Adipocyte (in vitro differentiated cells): ENCODE results near the gene XYLT1.

Experiments
- DNase-seq: peaks from one replicate; pipeline ENCODE4 v3.0.0-alpha.2; 2015; ENCODE audit warnings: low read depth
- H3K27me3 ChIP-seq: replicated peaks from 2 replicates; pipeline ENCODE4 v1.7.0; 2013; ENCODE audit warnings: mild to moderate bottlenecking, low read length, moderate library complexity; ENCODE audit not compliant: control insufficient read depth, insufficient read depth
- H3K36me3 ChIP-seq: 2 replicates; pipeline ENCODE4 v1.7.0; 2013; ENCODE audit warnings: low read length, mild to moderate bottlenecking, moderate library complexity; ENCODE audit not compliant: control insufficient read depth, insufficient read depth, severe bottlenecking
- H3K4me1 ChIP-seq: 2 replicates; pipeline ENCODE4 v1.7.0; 2013; ENCODE audit warnings: mild to moderate bottlenecking, low read length, moderate library complexity; ENCODE audit not compliant: control insufficient read depth, insufficient read depth
- H3K4me3 ChIP-seq: 2 replicates; pipeline ENCODE4 v1.7.0; 2013; ENCODE audit warnings: mild to moderate bottlenecking, low read length, moderate library complexity
- H3K9ac ChIP-seq: 2 replicates; pipeline ENCODE4 v1.7.0; 2013; ENCODE audit warnings: mild to moderate bottlenecking, low read length, moderate library complexity
- H3K9me3 ChIP-seq: 2 replicates; pipeline ENCODE4 v1.7.0; 2013; ENCODE audit warnings: mild to moderate bottlenecking, low read length, moderate library complexity; ENCODE audit not compliant: control insufficient read depth

The XYLT1 gene

DNA sequence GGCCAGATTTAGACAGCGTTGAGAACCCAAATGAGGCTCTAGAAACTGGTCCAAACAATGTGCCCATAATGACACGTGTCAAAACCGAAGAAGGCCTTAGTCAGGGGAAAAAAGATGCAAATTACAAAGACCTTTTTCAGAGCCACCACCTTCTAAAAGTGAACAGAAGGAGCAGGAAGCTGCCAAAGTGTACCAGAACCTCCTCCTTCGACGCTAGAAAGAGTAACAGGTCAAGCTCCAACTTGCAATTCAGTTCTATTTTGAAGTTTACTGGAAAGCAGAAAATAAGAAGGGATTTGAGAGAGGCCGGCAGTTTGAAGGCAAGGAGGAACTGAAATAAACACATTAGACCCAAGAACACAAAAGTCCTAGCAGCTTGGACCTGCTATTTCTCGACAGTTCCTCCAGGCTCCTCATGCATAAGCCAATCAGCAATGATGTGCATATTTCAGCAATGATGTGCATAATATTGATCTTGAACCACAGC lies 61.8 kb downstream of the XYLT1 start:
- H3K4me1 ChIP-seq, result peaks cover 36% of the 10 kb centered on the region
- no peak overlapping the region for H3K4me3 ChIP-seq
- H3K36me3 ChIP-seq, result no peaks in the 10 kb centered on the region
- no peak overlapping the region for H3K9ac ChIP-seq
- no peak for DNase-seq
- no peaks in the 10 kb centered on the region for H3K9me3 ChIP-seq
- H3K27me3 ChIP-seq, result no peaks in the 10 kb centered on the region

DNA sequence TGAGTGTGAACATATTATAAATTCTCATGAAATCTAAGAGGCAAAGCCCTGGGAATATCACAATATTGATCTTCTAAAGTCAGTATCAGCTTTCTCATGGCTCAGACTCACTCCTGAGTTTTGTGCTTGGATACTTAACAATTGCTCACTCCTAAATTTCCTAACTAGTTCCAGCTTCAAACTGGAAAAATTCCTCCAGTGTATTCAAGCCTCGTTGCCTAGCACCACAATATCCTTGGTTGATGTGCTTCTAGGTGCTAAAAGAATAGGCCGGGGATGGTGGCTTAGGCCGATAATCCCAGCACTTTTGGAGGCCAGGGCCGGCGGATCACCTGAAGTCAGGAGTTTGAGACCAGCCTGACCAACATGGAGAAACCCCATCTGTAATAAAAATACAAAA lies 62.5 kb downstream of the XYLT1 start:
- no peaks in the 10 kb centered on the region for H3K9me3 ChIP-seq
- no peak for DNase-seq
- no peaks in the 10 kb centered on the region for H3K36me3 ChIP-seq
- H3K4me1 ChIP-seq, result peaks cover 36% of the 10 kb centered on the region
- no peak overlapping the region for H3K9ac ChIP-seq
- no peaks in the 10 kb centered on the region for H3K27me3 ChIP-seq
- no peak overlapping the region for H3K4me3 ChIP-seq

DNA sequence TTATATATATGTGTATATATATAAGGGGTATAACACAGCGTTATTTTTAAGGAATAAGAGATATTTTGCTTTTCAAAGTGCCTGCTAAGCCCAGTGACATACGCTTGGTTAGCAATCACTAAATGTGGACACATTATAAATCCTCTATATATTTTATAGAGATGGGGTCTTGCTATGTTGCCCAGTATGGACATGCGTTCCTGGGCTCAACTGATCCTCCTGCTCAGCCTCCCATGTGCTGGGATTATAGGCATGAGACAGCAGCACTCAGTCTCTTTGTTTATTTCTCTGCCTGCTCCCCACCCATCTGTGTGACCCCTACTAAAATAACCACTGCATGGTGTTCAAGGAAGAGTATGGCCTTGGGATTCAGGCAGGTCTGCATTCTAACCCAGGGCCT lies 63.4 kb downstream of the XYLT1 start:
- no peaks in the 10 kb centered on the region for H3K27me3 ChIP-seq
- H3K4me1 ChIP-seq, result peaks cover 36% of the 10 kb centered on the region
- DNase-seq, result no peak
- no peak overlapping the region for H3K9ac ChIP-seq
- H3K4me3 ChIP-seq, result no peak overlapping the region
- no peaks in the 10 kb centered on the region for H3K36me3 ChIP-seq
- no peaks in the 10 kb centered on the region for H3K9me3 ChIP-seq

DNA sequence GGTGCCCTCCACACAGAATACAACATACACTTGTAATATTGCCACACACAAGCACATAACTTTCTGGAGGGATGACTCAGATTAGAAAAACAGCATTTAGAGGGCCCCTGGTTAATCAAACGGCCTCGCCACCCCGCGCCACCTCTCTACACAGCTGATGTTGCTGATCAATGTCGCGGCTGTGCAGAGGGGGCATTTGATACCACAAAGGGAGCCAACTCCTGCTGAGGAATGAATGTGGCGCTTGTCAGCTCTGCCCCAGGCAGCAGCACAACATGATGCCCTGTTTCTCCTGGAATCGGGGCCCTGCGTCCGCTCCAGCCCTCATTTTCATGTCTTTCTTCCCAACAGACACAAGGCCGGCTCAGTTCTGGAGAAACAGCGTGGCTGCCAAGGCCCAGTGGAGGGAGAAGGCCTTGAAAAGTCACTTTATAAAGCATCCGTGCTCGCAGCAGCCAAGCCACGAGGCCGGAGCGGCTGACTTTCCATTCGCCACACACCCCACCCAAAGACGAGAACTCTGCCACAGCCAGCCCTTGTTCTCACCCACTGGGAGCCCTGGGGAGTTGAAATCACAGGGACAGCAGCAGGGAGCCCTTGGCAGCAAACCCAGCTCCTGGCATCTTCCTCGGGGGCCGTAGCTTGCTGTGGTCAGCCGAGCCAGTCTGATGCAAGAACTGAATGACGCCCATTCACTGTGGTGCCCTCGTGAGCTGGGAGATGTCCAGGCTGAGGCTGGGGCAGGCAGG lies 65.6 kb downstream of the XYLT1 start:
- DNase-seq, result peak; percentile 82
- H3K27me3 ChIP-seq, result no peaks in the 10 kb centered on the region
- peaks cover 36% of the 10 kb centered on the region for H3K4me1 ChIP-seq
- H3K9ac ChIP-seq, result peak overlapping the region; percentile 87
- H3K36me3 ChIP-seq, result no peaks in the 10 kb centered on the region
- H3K4me3 ChIP-seq, result peak overlapping the region; percentile 46
- H3K9me3 ChIP-seq, result no peaks in the 10 kb centered on the region

DNA sequence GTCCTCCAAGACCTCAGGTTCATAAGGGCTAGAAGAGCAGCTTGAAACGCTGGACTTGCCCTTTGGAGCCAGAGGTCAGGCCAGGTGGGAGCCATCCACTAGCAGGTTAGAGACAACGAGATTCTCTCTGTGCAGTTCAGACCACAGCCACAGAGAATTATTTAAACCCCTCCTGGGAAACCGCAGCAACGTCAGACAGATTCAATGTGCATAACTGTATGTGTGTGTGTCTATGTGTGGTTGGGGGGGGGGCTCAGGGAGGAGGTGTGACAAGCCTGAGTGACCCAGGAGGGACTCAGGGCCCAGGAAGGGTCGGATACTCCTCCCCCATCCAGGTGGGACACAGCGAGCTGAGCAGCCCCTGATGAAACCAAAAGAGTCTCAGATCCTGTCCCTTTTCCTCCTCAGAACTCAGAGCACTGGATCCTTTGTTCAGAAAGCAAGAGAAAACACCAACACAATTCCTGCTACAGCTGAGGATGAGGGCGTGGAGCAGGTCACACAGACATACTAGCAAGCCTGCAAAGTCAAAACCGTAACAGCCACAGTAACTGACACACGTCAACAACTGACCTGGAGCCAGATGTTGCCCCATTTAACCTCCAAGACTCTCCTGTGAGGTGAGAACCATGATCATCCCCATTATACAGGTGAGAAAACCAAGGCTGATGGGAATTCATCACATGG lies 66.8 kb downstream of the XYLT1 start:
- Histone ChIP-seq H3K4me3 (no peak overlapping the region), H3K36me3 (no peaks in the 10 kb centered on the region), H3K9ac (no peak overlapping the region), H3K27me3 (no peaks in the 10 kb centered on the region), H3K4me1 (peaks cover 36% of the 10 kb centered on the region), H3K9me3 (no peaks in the 10 kb centered on the region)
- no peak for DNase-seq

DNA sequence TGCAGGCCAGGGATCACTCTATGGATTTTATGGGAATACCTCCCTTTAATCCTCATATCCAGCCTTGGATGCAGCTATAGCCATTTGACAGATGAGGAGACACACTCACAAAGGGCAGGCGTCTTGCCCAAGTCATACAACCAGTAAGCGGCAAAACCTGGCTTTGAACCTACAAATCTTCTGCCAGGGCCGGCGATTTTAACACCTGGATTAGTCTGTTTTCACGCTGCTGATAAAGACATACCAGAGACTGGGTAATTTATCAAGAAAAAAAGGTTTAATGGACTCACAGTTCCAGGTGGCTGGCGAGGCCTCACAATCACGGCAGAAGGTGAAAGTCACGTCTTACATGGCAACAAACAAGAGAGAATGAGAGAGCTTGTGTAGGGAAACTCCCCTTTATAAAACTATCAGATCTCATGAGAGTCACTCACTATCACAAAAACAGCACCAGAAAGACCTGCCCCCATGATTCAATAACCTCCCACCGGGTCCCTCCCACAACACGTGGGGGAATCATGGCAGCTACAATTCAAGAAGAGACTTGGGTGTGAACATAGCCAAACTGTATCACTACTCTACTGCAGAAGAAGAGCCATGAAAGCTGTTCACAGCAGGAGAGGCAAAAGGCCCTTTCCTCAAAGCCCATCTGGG lies 67.5 kb downstream of the XYLT1 start:
- DNase-seq, result no peak
- H3K27me3 ChIP-seq, result no peaks in the 10 kb centered on the region
- no peak overlapping the region for H3K4me3 ChIP-seq
- H3K9me3 ChIP-seq, result no peaks in the 10 kb centered on the region
- no peaks in the 10 kb centered on the region for H3K36me3 ChIP-seq
- H3K4me1 ChIP-seq, result peaks cover 36% of the 10 kb centered on the region
- H3K9ac ChIP-seq, result no peak overlapping the region

DNA sequence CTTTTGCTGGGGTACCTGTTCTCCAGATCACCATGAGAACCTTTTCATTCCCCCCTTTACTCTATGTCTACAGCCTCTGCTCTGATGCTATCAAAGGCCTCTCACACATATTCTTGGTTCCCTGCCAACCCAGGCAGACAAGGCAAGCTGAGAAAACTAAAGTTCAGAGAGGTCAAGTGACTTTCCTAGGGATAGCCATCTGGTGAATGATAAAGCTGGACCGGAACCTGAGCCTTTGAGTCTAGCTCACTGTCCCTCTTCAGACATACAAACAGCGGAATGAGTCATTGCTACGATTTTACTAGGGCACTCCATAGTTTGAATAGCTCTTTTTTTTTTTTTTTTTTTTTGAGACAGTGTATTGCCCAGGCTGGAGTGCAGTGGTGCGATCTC lies 73.3 kb downstream of the XYLT1 start:
- no peak overlapping the region for H3K4me3 ChIP-seq
- H3K4me1 ChIP-seq, result peaks cover 21% of the 10 kb centered on the region
- H3K27me3 ChIP-seq, result no peaks in the 10 kb centered on the region
- no peaks in the 10 kb centered on the region for H3K9me3 ChIP-seq
- no peaks in the 10 kb centered on the region for H3K36me3 ChIP-seq
- no peak overlapping the region for H3K9ac ChIP-seq
- DNase-seq, result peak; percentile 19

DNA sequence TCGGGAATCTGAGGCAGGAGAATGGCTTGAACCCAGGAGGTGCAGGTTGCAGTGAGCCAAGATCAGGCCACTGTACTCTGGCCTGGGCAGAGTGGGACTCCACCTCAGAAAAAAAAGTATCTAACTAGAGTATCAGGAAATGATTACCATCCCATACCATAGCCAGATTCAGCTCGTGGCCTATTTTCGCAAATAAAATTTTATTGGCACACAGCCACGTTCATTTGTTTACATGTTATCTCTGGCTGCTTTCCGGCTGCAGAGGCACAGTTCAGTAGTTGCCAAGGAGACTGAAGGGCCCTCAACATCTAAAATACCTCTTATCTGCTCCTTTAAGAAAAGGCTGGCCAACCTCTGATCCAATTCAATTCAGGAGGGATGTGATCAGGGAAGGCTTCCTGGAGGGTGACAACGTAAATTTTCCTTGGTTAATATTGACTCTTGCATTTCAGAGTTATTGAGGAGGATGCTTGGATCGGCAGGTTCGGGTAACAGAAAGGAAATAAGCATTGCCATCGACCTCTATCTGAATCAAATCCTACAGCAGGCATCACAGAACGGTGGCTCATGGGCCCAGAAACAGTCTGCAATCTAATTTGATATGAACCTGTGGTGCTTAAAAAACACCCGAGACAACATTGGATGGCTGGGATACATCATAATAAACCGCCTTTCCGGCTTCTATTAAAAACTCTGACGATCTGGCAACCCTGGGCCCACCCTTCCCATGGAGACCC lies 73.8 kb downstream of the XYLT1 start:
- Histone ChIP-seq H3K4me1 (peaks cover 24% of the 10 kb centered on the region), H3K36me3 (no peaks in the 10 kb centered on the region), H3K4me3 (no peak overlapping the region), H3K9me3 (no peaks in the 10 kb centered on the region), H3K9ac (no peak overlapping the region), H3K27me3 (no peaks in the 10 kb centered on the region)
- DNase-seq, result peak; percentile 64

DNA sequence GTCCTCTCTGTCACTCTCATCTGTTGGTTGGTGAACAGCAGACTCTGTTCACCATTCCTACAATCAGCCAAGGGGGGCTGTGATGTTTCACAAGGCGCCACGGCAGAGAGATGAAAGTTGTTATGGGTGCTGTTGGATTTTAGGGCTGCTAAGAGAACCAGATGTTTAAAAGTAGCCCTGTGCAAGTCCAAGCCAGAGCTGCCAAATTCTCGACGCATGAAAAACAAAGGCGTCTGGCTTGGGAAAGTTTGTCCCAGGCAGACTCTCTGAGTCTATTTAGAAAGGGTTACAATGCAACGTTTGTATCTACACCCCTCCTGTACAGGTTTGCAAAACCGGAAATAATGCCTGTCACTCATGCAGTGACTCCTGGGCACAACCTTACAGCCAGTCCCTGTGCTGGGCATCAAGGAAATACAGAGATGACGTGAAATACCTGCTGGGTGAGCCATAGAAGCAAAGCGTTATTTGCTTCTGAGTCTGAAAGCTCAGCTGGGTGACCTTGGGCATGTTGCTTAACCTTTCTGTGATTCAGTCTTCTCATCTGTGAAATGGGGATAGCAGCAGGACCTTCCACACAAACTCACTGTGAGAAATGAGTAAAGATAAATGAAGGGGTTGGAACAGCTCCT lies 74.8 kb downstream of the XYLT1 start:
- H3K4me3 ChIP-seq, result no peak overlapping the region
- no peaks in the 10 kb centered on the region for H3K9me3 ChIP-seq
- H3K4me1 ChIP-seq, result peaks cover 28% of the 10 kb centered on the region
- H3K36me3 ChIP-seq, result no peaks in the 10 kb centered on the region
- no peak for DNase-seq
- no peaks in the 10 kb centered on the region for H3K27me3 ChIP-seq
- H3K9ac ChIP-seq, result no peak overlapping the region

DNA sequence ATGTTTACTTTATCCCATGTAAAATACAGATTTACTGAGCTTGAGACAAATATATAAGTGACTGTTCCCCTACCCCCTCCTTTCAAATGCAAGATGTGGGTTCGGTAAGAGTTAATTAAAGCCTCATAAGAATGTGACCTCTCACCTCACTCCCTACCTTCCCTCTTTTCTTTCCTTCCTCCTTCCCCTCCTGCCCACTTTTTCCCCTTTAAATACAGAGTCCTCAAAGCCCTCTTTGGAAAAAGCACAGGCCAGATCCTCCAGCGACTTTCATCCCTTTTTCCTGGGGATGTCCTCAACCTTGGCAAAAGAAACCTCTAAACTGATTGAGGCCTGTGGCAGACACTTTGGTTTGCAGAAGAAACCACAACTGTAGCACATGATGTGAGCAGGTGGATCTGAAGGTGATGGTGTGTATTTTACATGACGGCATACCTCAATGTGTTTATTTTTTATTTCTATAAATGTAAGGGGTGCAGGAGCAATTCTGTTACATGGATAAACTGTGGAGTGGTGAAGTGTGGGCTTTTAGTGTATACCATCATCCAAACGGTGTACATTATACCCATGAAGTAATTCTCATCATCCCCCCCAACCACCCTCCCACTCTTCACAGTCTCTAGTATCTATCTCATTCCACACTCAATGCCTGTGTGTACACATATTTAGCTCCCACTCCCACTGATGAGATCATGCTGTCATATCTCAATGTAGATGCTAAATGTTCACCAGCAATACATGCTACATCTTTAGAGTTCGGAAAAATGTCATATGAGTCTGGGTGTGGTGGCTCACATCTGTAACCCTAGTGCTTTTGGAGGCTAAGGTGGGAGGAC lies 77.7 kb downstream of the XYLT1 start:
- no peaks in the 10 kb centered on the region for H3K27me3 ChIP-seq
- no peaks in the 10 kb centered on the region for H3K36me3 ChIP-seq
- H3K4me3 ChIP-seq, result no peak overlapping the region
- peaks cover 38% of the 10 kb centered on the region for H3K4me1 ChIP-seq
- DNase-seq, result no peak
- H3K9me3 ChIP-seq, result no peaks in the 10 kb centered on the region
- no peak overlapping the region for H3K9ac ChIP-seq
